GM21360 (cell line): ENCODE data around the gene SEPHS1.
"Not testable (repeated sequence)": the region's sequence is repeated elsewhere in the genome, so short reads cannot be mapped to it uniquely, and the experiment has no call there.

Experiments
- ATAC-seq: cut with Tn5 transposase; IDR thresholded peaks from one replicate; pipeline ENCODE4 v1.9.1; 2021; ENCODE audit warnings: mild to moderate bottlenecking, moderate library complexity; ENCODE audit not compliant: unreplicated experiment

SEPHS1 gene

GRCh38 chr10:13291821-13292773, 56.0 kb downstream of the SEPHS1 start:
- no peak for ATAC-seq

- ATAC-seq: no peak
Measured at GRCh38 chr10:13291061-13291460, 57.0 kb downstream of the SEPHS1 start.

- no peak for ATAC-seq
Measured at GRCh38 chr10:13284050-13284449, 64.0 kb downstream of the SEPHS1 start.

GRCh38 chr10:13282348-13282747, 65.7 kb downstream of the SEPHS1 start:
- ATAC-seq: not testable (repeated sequence)

- ATAC-seq: no peak
Measured at GRCh38 chr10:13276749-13277365, 71.2 kb downstream of the SEPHS1 start.

- not testable (repeated sequence) for ATAC-seq
Measured at GRCh38 chr10:13276146-13276545, 71.9 kb downstream of the SEPHS1 start.

GRCh38 chr10:13272164-13272571, 75.9 kb downstream of the SEPHS1 start:
- ATAC-seq: no peak

- ATAC-seq: no peak
Measured at GRCh38 chr10:13271552-13272163, 76.4 kb downstream of the SEPHS1 start.

GRCh38 chr10:13270877-13271551, 77.1 kb downstream of the SEPHS1 start:
- no peak for ATAC-seq

GRCh38 chr10:13268841-13269240, 79.3 kb downstream of the SEPHS1 start:
- no peak for ATAC-seq

GRCh38 chr10:13268310-13268709, 79.8 kb downstream of the SEPHS1 start:
- no peak for ATAC-seq
